ENCODE data around the gene CDH4.

DNA sequence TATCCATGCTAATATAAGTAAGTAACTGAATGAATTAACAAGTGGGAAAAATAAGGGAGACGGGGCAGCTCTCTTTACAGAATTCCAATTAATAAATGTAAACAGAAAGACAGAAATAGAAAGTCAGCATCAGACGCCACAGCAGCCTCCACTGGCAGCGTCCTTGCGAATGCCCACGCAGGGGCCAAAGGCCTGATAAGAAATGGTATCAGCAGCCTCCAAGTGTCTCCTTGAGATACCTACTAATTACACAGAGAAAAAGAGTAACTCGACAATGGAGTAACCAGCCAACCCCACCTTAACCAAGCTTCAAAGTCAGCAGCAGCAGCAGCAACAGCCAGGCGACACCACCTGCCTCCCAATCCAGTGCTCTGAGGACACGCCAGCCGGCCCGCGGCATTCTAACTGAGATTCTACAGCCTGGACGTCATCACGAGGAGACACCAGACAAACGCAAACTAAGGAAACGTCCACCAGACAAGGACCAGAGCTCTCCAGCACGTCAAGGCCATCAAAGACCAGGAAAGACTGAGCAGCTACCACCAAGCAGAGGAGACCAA is 734.8 kb downstream of the CDH4 start:
- TF ChIP-seq CTCF (conservative IDR thresholded peaks at IDR 0.05) (no peak), ZFX (IDR thresholded peaks at IDR 0.05) (no peak)

Data from C4-2B (cell line).